K562 (cell line): ENCODE results near the gene TCEANC2. TPM values are rescaled to one million over a fixed set of nuclear protein-coding genes. Genes with fewer than 3 reads are reported as not detected.

ENCODE experiments used
- BCOR ChIP-seq: fragments of 450-650 bp; IDR thresholded peaks from 2 replicates; pipeline ENCODE4 v1.6.1; 2016
- BHLHE40 ChIP-seq: IDR thresholded peaks from 2 replicates; pipeline ENCODE4 v1.6.1; 2011; ENCODE audit warnings: low read length, improper control_type of control experiment
- CBX2 ChIP-seq: fragments of 200-600 bp; sonication (generic); IDR thresholded peaks from one replicate; pipeline ENCODE4 v1.6.1; 2012; ENCODE audit warnings: mild to moderate bottlenecking, low read length, inconsistent platforms; ENCODE audit not compliant: insufficient read depth, poor library complexity, severe bottlenecking
- KDM4B ChIP-seq, 2 experiments: fragments of 450-650 bp in 1 of 2; sonication (generic) in 1 of 2; IDR thresholded peaks; 2 replicates each; pipeline ENCODE4 v1.6.1; 2016 to 2017; ENCODE audit warnings: borderline replicate concordance in 2 of 2, antibody characterized with exemption in 1 of 2, low read depth in 1 of 2, mild to moderate bottlenecking in 1 of 2
- RERE ChIP-seq: sonication (generic); formaldehyde crosslinking; IDR thresholded peaks from 2 replicates; pipeline ENCODE4 v1.8.0; 2023; ENCODE audit warnings: missing genetic modification reagents, mild to moderate bottlenecking, borderline replicate concordance
- TEAD2 ChIP-seq: fragments of 450-650 bp; IDR thresholded peaks from 2 replicates; pipeline ENCODE4 v1.6.1; 2016; ENCODE audit warnings: missing genetic modification characterization, control low read depth, missing compliant biosample characterization
- ZNF134 ChIP-seq: fragments of 250-450 bp; sonication (Bioruptor Pico); conservative IDR thresholded peaks from 2 replicates; pipeline ENCODE4 v1.4.0; 2020
- ZNF449 ChIP-seq: fragments of 250-450 bp; sonication (Bioruptor Pico); IDR thresholded peaks from 2 replicates; pipeline ENCODE4 v1.8.0; 2022; ENCODE audit warnings: moderate library complexity, mild to moderate bottlenecking, inconsistent platforms
- polyA plus RNA-seq, 8 experiments: library from polyadenylated mRNA; depleted of rRNA in 4 of 8; stranded (reverse) in 5 of 8; unstranded in 3 of 8; fragments of >200 nt; fragmentation: Nextera tagmentation in 2 of 8; fragmentation: Illumina TruSeq in 1 of 8; extraction: Ambion mirVana in 2 of 8; extraction: Trizol in 1 of 8; gene quantifications; 2 replicates each; pipeline versions ENCODE4 v1.2.1 to v1.2.3, GENCODE V29; 2011 to 2014; ENCODE audit warnings: inconsistent platforms in 1 of 8, missing spikeins in 1 of 8
- total RNA-seq, 7 experiments: library from RNA; depleted of rRNA in 6 of 7; stranded (reverse); fragments of >200 nt in 6 of 7; fragmentation: Illumina TruSeq in 2 of 7; extraction: Trizol in 2 of 7; gene quantifications; 2 replicates each; pipeline versions ENCODE4 v1.2.1 to v1.2.3, GENCODE V29; 2011 to 2021; ENCODE audit warnings: low replicate concordance in 1 of 7
- TF ChIP-seq, protein P1 (sequence below): fragments of 450-650 bp; conservative IDR thresholded peaks from 2 replicates; pipeline ENCODE4 v1.6.1; 2016; ENCODE audit warnings: missing genetic modification characterization, low read depth, mild to moderate bottlenecking, missing compliant biosample characterization, moderate library complexity
- TF ChIP-seq, protein P2 (sequence below): fragments of 450-650 bp; formaldehyde crosslinking; IDR thresholded peaks from 2 replicates; pipeline ENCODE4 v1.4.0; 2020; ENCODE audit warnings: mild to moderate bottlenecking, moderate library complexity
- TF ChIP-seq, protein P3 (sequence below): fragments of 250-450 bp; sonication (Bioruptor Pico); IDR thresholded peaks from 2 replicates; pipeline ENCODE4 v1.5.0; 2020; ENCODE audit warnings: mild to moderate bottlenecking

The TCEANC2 gene
- total and polyA plus RNA-seq, 9 of the 15 experiments (the other 6 are each of a cell fraction or from before 2014, with no cell fraction given) = 3.3 to 10.2 (median 7.0) TPM

DNA sequence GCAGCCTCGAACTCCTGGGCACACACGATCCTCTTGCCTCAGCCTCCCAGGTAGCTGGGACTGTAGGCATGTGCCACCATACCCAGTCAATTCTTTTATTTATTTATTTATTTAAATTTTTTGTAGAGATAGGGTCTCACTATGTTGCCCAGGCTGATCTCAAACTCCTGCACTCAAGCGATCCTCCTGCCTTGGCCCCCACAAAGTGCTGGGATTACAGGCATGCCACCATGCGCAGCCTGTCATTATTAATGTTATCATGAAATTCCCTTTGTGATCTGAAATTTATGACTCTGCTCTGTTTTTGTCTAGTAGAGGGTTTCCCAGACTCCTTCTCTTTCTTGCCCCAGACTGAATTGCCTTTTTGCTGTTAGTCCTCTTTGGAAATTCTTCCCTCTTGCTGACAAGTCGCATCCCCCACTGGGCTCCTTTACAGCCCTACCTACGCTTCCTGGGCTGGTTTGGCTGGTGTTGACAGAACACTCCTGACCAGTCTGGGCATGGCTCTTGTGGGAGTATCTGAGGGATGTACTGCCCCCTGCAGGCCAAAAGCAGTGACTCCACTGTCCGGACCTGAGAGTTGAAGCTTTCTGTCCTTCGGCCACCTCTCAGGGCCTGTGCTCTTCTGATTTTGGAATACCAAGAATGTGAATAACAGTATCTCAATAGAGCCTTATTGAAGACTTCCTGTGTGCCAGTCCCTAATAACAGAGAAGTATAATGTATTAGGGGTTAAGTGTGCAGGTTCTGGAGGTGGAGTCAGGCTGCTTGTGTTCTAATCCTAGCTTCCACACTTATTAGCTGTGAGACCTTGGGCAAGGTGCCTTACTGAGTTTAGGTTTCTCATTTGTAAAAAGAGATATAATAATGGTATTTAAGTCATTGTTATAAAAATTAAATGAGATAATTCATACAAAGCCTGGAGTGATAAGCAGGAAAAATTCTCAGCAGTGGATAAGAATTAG, 28.2 kb downstream of the TCEANC2 start (continued):
- TF ChIP-seq TEAD2 (tag) = no peak
- no peak for TF ChIP-seq ZNF449 (CRISPR knock-in tag)
- TF ChIP-seq, protein P1, sequence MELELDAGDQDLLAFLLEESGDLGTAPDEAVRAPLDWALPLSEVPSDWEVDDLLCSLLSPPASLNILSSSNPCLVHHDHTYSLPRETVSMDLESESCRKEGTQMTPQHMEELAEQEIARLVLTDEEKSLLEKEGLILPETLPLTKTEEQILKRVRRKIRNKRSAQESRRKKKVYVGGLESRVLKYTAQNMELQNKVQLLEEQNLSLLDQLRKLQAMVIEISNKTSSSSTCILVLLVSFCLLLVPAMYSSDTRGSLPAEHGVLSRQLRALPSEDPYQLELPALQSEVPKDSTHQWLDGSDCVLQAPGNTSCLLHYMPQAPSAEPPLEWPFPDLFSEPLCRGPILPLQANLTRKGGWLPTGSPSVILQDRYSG (tag) = no peak
- TF ChIP-seq RERE (CRISPR knock-in tag) = no peak
- TF ChIP-seq, protein P2, sequence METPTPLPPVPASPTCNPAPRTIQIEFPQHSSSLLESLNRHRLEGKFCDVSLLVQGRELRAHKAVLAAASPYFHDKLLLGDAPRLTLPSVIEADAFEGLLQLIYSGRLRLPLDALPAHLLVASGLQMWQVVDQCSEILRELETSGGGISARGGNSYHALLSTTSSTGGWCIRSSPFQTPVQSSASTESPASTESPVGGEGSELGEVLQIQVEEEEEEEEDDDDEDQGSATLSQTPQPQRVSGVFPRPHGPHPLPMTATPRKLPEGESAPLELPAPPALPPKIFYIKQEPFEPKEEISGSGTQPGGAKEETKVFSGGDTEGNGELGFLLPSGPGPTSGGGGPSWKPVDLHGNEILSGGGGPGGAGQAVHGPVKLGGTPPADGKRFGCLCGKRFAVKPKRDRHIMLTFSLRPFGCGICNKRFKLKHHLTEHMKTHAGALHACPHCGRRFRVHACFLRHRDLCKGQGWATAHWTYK (CRISPR knock-in tag) = no peak
- no peak for TF ChIP-seq BCOR
- no peak for TF ChIP-seq CBX2
- TF ChIP-seq, protein P3, sequence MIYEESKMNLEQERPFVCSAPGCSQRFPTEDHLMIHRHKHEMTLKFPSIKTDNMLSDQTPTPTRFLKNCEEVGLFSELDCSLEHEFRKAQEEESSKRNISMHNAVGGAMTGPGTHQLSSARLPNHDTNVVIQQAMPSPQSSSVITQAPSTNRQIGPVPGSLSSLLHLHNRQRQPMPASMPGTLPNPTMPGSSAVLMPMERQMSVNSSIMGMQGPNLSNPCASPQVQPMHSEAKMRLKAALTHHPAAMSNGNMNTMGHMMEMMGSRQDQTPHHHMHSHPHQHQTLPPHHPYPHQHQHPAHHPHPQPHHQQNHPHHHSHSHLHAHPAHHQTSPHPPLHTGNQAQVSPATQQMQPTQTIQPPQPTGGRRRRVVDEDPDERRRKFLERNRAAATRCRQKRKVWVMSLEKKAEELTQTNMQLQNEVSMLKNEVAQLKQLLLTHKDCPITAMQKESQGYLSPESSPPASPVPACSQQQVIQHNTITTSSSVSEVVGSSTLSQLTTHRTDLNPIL = no peak
- TF ChIP-seq ZNF134 (CRISPR knock-in tag) = no peak
- 0 out of 2 replicates have a peak, but pooled peaks have one; percentile 26 for TF ChIP-seq BHLHE40
- TF ChIP-seq KDM4B (IDR thresholded peaks at IDR 0.05; ENCODE audit: borderline replicate concordance in 2 of 2, low read depth in 1 of 2) = no peak
